Endometrium (tissue), 2 donors: ENCODE data around the gene C12orf75.
"Not testable (repeated sequence)": the region's sequence is repeated elsewhere in the genome, so short reads cannot be mapped to it uniquely, and the experiment has no call there.

Experiments
- FAIRE-seq: peaks from 2 replicates; lab custom pipeline; 2012; peaks lifted over from hg19 to GRCh38; lab: Jason Lieb, UNC
- donor health status: control.
- donor health status: control.

Gene C12orf75

GRCh38 chr12:105336411-105336810 lies 5.9 kb downstream of the C12orf75 start:
- no peak for FAIRE-seq

GRCh38 chr12:105337391-105337790 lies 6.9 kb downstream of the C12orf75 start:
- FAIRE-seq = no peak

DNA sequence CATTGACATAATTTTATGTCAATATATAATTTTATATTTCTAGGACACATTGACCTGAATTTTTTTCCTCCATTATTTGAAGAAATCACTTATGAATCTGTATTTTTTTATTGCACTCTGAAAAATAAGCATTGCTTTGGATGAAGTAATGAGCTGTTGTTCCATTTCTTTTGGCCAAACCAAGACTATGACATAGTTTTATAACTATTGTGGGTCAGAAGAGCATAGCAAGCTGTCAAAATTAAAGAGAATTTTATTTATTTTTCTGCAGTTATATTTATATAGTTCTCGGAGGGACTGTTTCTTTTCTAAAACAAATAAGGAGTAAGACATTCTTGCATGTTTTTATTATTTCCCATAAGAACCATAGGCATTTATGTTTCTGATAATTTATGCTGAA lies 8.5 kb downstream of the C12orf75 start:
- FAIRE-seq = no peak

DNA sequence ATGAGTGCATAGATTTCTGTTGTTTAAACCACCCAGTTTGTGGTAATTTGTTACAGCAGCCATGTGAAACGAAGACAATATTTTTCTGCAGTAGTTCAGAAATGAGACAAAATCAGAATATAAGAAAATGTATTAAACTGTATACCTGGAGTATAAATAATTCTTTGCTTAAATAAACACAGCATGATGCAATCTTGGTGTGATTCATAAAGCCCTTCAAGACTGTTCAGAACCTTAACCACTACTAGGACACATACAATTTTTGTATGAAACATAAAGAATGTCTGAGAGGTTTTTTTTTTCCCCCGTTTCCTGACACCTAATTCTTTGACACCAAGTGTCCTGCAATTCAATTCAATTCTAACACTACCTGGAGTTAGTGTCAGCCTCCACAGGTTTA lies 10.5 kb downstream of the C12orf75 start:
- FAIRE-seq = no peak

- FAIRE-seq = not testable (repeated sequence)
Observed at GRCh38 chr12:105341620-105342019, 11.1 kb downstream of the C12orf75 start.

GRCh38 chr12:105342464-105342863 lies 12.0 kb downstream of the C12orf75 start:
- no peak for FAIRE-seq

GRCh38 chr12:105343836-105344235 lies 13.3 kb downstream of the C12orf75 start:
- FAIRE-seq = no peak

- FAIRE-seq = no peak
Observed at GRCh38 chr12:105347499-105347898, 17.0 kb downstream of the C12orf75 start.

DNA sequence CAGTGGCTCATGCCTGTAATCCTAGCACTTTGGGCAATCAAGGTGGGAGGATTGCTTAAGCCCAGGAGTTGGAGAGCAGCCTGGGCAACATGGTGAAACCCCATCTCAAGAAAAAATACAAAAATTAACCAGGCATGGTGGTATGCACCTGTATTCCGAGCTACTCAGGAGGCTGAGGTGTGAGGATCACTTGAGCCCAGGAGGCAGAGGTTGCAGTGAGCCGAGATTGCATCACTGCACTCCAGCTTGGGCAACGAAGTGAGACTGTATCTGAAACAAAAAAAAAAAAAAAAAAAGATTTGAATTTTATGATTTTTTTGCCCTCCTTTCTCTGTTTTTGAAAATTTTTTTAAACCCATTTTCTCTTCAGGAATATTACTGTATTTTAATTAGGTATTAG lies 17.7 kb downstream of the C12orf75 start:
- FAIRE-seq = no peak

DNA sequence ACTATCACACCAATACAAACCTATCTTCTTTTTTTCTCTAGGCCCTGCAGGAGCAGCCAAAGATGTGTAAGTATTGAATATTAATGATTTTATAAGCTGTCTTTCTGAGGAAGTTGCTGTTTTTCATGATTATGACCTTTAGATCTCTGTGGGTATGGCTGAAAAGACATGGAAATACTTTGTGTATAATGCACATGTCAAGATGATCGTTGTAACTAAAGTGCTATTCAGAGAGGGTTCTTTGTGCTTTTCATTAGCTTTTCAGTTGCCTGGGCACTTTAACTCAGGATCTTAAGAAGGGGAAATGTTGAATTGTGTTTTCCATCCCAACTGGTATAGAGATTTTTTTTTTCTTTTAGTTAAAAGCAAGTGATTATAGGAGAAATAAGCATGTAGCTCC lies 18.1 kb downstream of the C12orf75 start:
- no peak for FAIRE-seq

DNA sequence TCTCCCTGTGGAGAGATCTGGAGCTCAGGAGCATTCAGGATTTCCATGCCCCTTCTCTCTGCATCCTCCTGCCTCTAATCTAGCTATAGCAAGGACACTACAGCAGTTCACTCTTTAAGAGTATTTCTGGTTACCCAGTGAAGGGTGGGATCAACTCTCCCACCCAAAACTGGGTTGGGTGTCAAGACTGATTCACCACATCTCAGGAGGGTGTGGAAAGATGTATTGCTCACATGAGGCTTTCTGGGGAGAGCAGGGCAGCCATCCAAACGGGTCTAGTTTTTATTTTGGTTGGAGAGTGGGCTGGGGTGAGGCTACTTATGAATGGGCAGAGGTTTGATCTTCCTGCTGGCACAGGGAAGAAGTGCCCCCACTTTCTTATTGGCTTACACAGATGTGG lies 18.6 kb downstream of the C12orf75 start:
- FAIRE-seq = no peak

DNA sequence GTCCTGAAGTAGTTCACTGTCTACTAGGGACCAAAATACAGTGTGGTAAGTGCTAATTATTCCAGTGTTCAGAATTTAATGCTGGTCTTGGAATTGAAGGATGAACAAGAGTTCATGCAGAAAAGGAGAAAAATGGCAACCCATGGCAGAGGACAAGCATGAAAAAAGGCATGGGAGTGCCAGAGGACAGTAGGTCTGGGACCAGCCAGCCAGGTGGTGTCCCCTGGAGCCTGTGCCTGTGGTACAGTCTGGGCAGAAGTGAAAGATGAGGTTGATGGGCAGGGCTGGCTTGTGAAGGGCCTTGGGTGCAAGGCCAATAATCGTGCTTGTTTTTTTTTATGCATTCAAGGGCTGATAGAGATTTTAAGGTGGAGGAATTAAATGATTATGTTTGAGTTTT lies 21.0 kb downstream of the C12orf75 start:
- FAIRE-seq = no peak

- no peak for FAIRE-seq
Observed at GRCh38 chr12:105352052-105352451, 21.6 kb downstream of the C12orf75 start.

DNA sequence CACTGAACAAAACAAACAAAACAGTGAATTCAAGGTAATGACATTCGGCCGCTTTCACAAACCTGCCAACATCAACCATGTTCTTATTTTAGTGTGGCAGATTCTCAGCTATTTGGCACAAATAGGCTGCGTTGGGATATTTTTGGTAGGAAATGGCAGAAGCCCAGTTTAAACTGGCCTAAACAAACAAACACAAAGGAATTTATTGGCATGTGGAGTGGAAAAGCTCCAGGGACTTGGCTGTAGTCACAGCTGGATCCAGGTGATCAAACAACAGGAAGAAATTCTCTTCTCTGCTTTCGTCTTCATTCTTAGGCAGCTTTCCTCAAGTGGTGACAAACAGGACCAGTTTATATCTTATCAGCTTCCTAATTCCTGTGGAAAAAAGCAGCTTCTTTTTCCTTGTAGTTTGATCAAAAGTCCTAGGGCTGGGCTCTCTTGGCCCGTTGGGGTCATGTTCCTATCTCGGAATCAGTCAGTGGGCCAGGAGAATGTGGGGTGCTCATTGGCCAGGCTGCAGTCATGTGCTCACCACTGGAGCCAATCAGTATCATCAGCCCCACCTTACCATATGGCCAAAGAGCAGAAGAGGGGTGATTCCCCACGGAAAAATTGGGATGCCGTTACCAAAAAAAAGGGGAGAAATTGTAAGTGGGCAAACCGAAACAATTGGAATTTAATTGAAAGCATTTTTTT lies 22.6 kb downstream of the C12orf75 start:
- no peak for FAIRE-seq

DNA sequence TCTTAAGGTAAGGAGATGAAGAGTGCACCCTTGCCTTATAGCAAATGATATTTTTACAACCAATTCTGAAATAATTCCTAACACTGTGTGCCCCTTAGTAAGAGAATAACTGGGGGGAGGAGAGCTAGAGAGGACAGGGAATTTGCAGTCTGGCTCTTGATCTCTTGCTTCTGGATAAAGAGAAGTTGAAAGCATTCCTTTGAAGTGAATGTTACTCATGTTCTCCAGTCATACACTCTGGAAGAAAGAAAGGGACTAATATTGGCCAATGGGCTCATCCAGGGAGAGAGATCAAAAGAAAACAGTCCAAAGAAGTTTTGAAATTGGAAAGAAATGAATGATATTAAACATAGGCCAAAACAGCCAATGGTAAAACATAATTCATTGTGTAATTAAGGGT lies 25.3 kb downstream of the C12orf75 start:
- no peak for FAIRE-seq

DNA sequence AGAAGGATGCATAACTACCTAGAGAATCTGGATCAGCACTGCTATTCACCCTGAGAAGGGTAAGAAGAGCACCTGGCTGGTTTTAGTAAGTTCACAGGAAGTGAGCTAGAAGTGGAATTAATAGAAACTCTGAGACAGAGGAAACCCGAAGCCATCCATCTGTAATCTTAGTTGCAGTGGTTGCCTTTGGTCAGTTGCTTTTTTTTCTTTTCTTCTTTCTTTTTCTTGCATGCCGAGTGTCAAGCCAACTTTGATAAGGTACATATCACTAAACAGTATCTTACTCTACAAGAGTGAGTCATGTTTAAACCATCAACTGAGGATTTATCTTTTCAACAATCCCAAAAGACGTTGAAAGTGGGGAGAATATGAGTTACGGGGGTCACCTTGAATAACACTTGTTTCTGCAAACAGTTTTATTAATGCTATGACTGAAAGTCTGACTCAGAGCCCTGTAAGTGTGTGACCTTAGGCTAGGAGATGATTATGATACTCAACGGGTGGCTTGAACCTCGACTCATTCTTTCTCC lies 26.7 kb downstream of the C12orf75 start:
- FAIRE-seq = no peak

- FAIRE-seq = no peak
Observed at GRCh38 chr12:105358789-105359188, 28.3 kb downstream of the C12orf75 start.

GRCh38 chr12:105359856-105360255 lies 29.4 kb downstream of the C12orf75 start:
- no peak for FAIRE-seq

DNA sequence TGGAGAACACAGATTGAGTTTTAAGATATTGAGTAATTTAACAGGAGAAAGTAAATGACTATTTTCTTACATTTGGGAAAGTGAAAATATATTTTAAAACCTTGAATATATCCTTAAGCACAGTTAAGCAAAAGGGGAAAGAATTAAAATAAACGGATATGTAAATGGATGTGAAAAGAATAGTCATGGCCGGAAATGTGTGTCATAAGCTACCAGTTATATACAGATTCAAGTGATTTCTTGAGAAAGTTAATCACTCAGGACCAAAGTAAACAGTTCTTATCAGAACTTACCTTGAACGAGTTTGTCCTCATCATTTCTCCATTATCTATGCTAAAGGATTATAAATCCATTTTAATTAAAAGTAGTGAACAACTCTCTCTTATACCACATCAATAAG lies 33.4 kb downstream of the C12orf75 start:
- FAIRE-seq = no peak

DNA sequence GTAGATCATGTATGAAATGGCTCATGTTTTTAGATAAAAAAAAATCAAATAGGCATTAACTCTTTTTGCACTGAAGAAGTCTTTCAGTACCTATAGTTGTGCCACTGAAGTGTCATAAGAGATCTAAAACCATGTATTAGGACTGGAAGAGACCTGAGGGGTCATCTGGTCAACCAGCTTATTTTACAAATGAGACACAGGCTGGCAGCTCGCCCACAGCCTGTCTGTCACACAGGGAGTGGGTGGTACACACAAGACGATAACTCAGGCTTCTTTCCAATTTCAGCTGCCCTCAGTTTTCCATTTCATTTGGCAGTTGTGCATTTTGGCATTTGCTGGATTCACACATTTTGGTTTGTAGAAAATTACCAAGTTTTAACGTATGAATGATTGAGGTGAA lies 34.7 kb downstream of the C12orf75 start:
- no peak for FAIRE-seq

DNA sequence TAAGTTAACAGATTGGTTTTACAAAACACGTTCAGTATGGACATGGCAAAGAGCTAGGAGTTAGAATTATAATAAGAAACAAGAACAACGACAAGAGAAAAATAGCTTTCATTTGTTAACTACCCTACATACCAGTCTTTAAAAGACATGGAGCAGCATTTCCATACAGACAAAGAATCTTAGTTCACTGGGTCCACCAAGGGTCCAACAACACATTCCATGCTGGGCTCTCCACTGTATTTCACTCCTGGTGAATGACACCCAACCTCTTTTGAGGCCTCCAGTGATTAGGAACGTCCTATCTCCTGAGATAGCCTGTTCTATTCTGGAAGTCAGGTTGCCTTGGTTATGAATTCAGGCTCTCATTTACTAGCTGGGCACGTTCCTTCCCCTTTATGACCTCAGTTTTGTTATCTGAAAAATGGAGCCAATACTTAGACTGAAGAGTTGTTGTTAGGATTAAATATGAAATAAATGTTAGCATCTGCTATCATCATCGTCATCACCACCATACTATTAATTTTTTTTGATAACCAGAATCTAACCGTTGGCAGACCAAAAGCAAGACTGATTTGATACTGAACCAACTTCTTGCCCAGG lies 37.7 kb downstream of the C12orf75 start:
- FAIRE-seq = no peak

- FAIRE-seq = no peak
Observed at GRCh38 chr12:105369014-105369413, 38.5 kb downstream of the C12orf75 start.

GRCh38 chr12:105374303-105374702 lies 43.8 kb downstream of the C12orf75 start:
- no peak for FAIRE-seq

- no peak for FAIRE-seq
Observed at GRCh38 chr12:105377077-105377476, 46.6 kb downstream of the C12orf75 start.
